Small intestine (tissue), 7 donors: ENCODE results near the gene PKN1. TPM values are rescaled to one million over a fixed set of nuclear protein-coding genes. Genes with fewer than 3 reads are reported as not detected.
A peak's percentile ranks its signal among the peaks of the same experiment; 100 is the strongest.
"Not testable (repeated sequence)": the region's sequence is repeated elsewhere in the genome, so short reads cannot be mapped to it uniquely, and the experiment has no call there.

ENCODE experiments used
- DNase-seq, 2 donors: peaks; one replicate each; pipeline versions ENCODE4 v3.0.0 to v3.0.0-alpha.2; 2013
- FAIRE-seq: peaks from 2 replicates; lab custom pipeline; 2012; peaks lifted over from hg19 to GRCh38; lab: Jason Lieb, UNC
- H3K27ac ChIP-seq, 3 donors: one replicate each; pipeline ENCODE4 v1.5.1; 2013; ENCODE audit warnings: low read length in 2 of 3, mild to moderate bottlenecking in 2 of 3, control low read depth in 1 of 3, inconsistent platforms in 1 of 3, low read depth in 1 of 3, moderate library complexity in 1 of 3
- H3K27me3 ChIP-seq, 3 donors: one replicate each; pipeline ENCODE4 v1.6.1; 2013; ENCODE audit warnings: low read length in 3 of 3, inconsistent platforms in 1 of 3; ENCODE audit not compliant: control insufficient read depth in 3 of 3, insufficient read depth in 3 of 3
- H3K36me3 ChIP-seq, 3 donors: one replicate each; pipeline ENCODE4 v1.6.1; 2013; ENCODE audit warnings: low read length in 3 of 3, inconsistent platforms in 1 of 3, low read depth in 1 of 3, mild to moderate bottlenecking in 1 of 3, moderate library complexity in 1 of 3; ENCODE audit not compliant: control insufficient read depth in 3 of 3, insufficient read depth in 2 of 3
- H3K4me1 ChIP-seq, 3 donors: one replicate each; pipeline ENCODE4 v1.6.1; 2013; ENCODE audit warnings: low read length in 2 of 3, inconsistent platforms in 1 of 3, low read depth in 1 of 3, mild to moderate bottlenecking in 1 of 3, moderate library complexity in 1 of 3; ENCODE audit not compliant: control insufficient read depth in 3 of 3, insufficient read depth in 2 of 3
- H3K4me3 ChIP-seq, 3 donors: one replicate each; pipeline ENCODE4 v1.5.1; 2013; ENCODE audit warnings: low read length in 3 of 3, control low read depth in 1 of 3, inconsistent platforms in 1 of 3, low read depth in 1 of 3, mild to moderate bottlenecking in 1 of 3, moderate library complexity in 1 of 3
- H3K9me3 ChIP-seq, 2 donors: one replicate each; pipeline ENCODE4 v1.6.1; 2013; ENCODE audit warnings: low read depth in 1 of 2, low read length in 1 of 2; ENCODE audit not compliant: control insufficient read depth in 2 of 2, insufficient read depth in 1 of 2
- WGBS, 3 donors: extraction: QIAGEN DNeasy Blood & Tissue Kit; methylation state at CpG; one replicate each; pipeline ENCODE4 v1.1.7; 2013; 5-methylcytosine and 5-hydroxymethylcytosine counted together
- polyA plus RNA-seq, 4 donors: library from polyadenylated mRNA; stranded (reverse) in 3 of 4; unstranded in 1 of 4; fragments of 200-250 nt in 3 of 4; fragments of 120-200 nt in 1 of 4; gene quantifications; one replicate each; pipeline versions ENCODE4 v1.2.1 to v1.2.3, GENCODE V29; 2013
- donor health status: healthy with polysubstance abuse.
- donor health status: control.
- donor health status: control.
- donor health status: Bipolar disorder and iron deficiency.
- donor health status: healthy.

PKN1 gene
- polyA plus RNA-seq, 4 donors = 8.9 to 65.3 (median 31.4) TPM

DNA sequence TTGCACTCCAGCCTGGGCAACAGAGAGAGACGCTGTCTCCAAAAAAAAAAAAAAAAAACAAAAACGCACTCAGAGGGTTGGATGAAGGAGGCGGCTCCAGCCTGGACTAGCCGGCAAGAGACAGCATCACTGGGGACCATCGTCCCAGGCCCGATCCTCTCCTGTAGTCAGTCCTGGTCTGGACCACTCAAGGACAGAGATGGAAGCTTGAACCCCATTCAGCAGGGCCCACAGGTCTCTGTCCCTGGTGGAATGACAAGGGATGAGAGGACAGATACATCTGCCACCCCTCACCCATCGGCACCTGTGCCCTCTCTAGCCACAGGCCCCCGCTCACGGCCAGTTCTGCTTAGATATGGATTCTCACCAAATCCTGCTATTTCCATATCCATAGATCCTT, 37.8 kb upstream of the PKN1 start:
- Histone ChIP-seq H3K4me3 (no peak overlapping the region), H3K4me1 (no peaks in the 10 kb centered on the region), H3K36me3 (peaks cover 18 to 83% (median 21%) of the 10 kb centered on the region in 3 donors), H3K27me3 (no peaks in the 10 kb centered on the region), H3K27ac (no peak overlapping the region), H3K9me3 (no peaks in the 10 kb centered on the region)
- DNase-seq = no peak
- FAIRE-seq = no peak
- WGBS, 3 donors = 90 to 94% (median 91%) methylated on average over 7 to 9 of the region's 9 CpGs

- no peak overlapping the region for H3K27ac ChIP-seq
- no peak for FAIRE-seq
These were observed 37.3 kb upstream of the PKN1 start for GRCh38 chr19:14395710-14396336.

GRCh38 chr19:14396730-14397129, 36.4 kb upstream of the PKN1 start:
- peaks cover 13 to 82% (median 13%) of the 10 kb centered on the region in 3 donors for H3K36me3 ChIP-seq
- DNase-seq, H3K9me3 ChIP-seq, H3K4me1 ChIP-seq, FAIRE-seq, H3K27ac ChIP-seq, H3K27me3 ChIP-seq, H3K4me3 ChIP-seq: not testable (repeated sequence)
- WGBS, 3 donors = 88 to 100% (median 97%) methylated on average over 3 of the region's 3 CpGs

More at GRCh38 chr19:14395710-14396336, 37.3 kb upstream of the PKN1 start:
- Histone ChIP-seq H3K9me3 (no peaks in the 10 kb centered on the region), H3K36me3 (peaks cover 14 to 82% (median 18%) of the 10 kb centered on the region in 3 donors), H3K4me1 (no peaks in the 10 kb centered on the region), H3K4me3 (no peak overlapping the region), H3K27me3 (no peaks in the 10 kb centered on the region)
- 89 to 98% (median 93%) methylated on average over 15 to 16 of the region's 16 CpGs for WGBS, 3 donors
- DNase-seq = no peak

GRCh38 chr19:14397168-14397567, 35.9 kb upstream of the PKN1 start:
- FAIRE-seq, H3K9me3 ChIP-seq, H3K4me1 ChIP-seq, H3K27ac ChIP-seq, H3K4me3 ChIP-seq, H3K27me3 ChIP-seq, DNase-seq: not testable (repeated sequence)
- peaks cover 13 to 85% (median 13%) of the 10 kb centered on the region in 3 donors for H3K36me3 ChIP-seq
- WGBS, 3 donors = 91 to 95% (median 91%) methylated on average over 13 to 16 of the region's 16 CpGs

DNA sequence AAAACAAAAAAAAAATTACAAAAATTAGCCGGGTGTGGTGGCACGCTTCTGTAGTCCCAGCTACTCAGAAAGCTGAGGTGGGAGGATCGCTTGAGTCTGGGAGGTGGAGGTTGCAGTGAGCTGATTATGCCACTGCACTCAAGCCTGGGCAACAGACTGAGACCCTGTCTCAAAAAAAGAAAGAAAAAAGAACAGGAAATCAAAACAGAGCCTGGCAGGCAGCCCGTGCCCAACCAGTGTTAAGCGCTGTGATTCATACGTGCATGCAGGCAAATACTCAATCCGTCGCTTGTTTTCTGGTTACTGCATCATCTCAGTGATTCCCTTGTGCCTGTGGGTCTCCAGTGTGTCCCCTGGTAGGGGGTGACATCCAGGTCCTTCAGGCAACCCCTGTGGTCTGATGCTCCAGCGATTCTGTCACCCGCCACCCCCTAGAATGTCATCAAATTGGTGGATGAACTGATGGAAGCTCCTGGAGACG, 32.1 kb upstream of the PKN1 start:
- Histone ChIP-seq H3K27me3 (no peaks in the 10 kb centered on the region), H3K27ac (no peak overlapping the region), H3K4me3 (no peak overlapping the region), H3K4me1 (no peaks in the 10 kb centered on the region), H3K9me3 (no peaks in the 10 kb centered on the region), H3K36me3 (peaks cover 7 to 83% (median 15%) of the 10 kb centered on the region in 3 donors)
- DNase-seq (no peak), FAIRE-seq (no peak)
- 87 to 96% (median 88%) methylated on average over 11 of the region's 11 CpGs for WGBS, 3 donors

- Histone ChIP-seq H3K36me3 (peaks cover 9 to 81% (median 15%) of the 10 kb centered on the region in 3 donors), H3K27ac (no peak overlapping the region), H3K9me3 (no peaks in the 10 kb centered on the region), H3K4me3 (no peak overlapping the region), H3K4me1 (peaks cover 0 to 4% (median 0%) of the 10 kb centered on the region in 3 donors), H3K27me3 (no peaks in the 10 kb centered on the region)
- DNase-seq (no peak), FAIRE-seq (no peak)
- WGBS, 3 donors = 93 to 96% (median 96%) methylated on average over 18 of the region's 18 CpGs
These were observed 31.5 kb upstream of the PKN1 start for GRCh38 chr19:14401468-14402195.

GRCh38 chr19:14402332-14403144, 30.6 kb upstream of the PKN1 start:
- no peak for FAIRE-seq
- 79 to 88% (median 85%) methylated on average over 23 to 26 of the region's 26 CpGs for WGBS, 3 donors

More at GRCh38 chr19:14402332-14403144, 30.6 kb upstream of the PKN1 start:
- peak overlapping the region in 1 of 3 donors; percentile 43 for H3K27ac ChIP-seq
- no peaks in the 10 kb centered on the region for H3K27me3 ChIP-seq
- H3K4me3 ChIP-seq = no peak overlapping the region
- no peaks in the 10 kb centered on the region for H3K9me3 ChIP-seq
- DNase-seq = no peak
- H3K36me3 ChIP-seq = peaks cover 11 to 84% (median 15%) of the 10 kb centered on the region in 3 donors
- H3K4me1 ChIP-seq = peaks cover 0 to 11% (median under 1%) of the 10 kb centered on the region in 3 donors
